ENCODE measurements around the gene MXD3. TPM values are rescaled to one million over a fixed set of nuclear protein-coding genes. Genes with fewer than 3 reads are reported as not detected.

Gene MXD3
- total RNA-seq, 2 experiments from 2014 or later = 45.0 to 51.7 TPM

DNA sequence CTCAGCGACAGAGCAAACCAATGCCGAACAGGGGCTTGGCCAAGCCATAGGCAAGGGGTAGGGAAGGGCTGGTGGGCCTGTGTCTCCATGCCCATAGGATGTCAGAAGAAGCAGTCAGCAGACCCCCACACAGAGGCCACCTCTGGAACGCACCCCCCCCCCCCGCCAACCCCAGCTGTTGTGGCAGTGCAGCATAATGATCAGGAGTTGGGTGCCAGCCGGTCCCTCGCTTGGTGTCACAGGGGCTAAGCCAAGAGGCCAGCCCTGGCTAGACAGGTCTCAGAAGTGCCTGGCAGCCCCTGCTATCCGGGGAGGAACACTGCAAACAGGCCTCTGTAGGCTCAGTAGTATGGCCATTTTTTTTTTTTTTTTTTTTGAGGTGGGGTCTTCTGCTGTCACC is 3.7 kb upstream of the MXD3 start:
- no peak for DNase-seq
- Mint-ChIP-seq H3K9me3 (peaks cover 2% of the 10 kb centered on the region), H3K27me3 (ENCODE audit: low read depth) (peaks cover 3% of the 10 kb centered on the region), H3K4me1 (ENCODE audit: low read depth) (peaks cover 28% of the 10 kb centered on the region), H3K36me3 (ENCODE audit: low read depth) (peaks cover 6% of the 10 kb centered on the region), H3K4me3 (no peak overlapping the region), H3K27ac (no peak overlapping the region)
- intact Hi-C loops (cut with micrococcal nuclease) = loop anchor here (10.0 kb wide), 1 partner anchor 671 kb away; the partner anchor contains the start of gene TSPAN17
- CTCF ChIA-PET = interaction anchor here (0.9 to 5.3 kb wide), 8 partner anchors 20 to 186 kb away, joined by 3 to 42 read pairs (median 4); partner anchors contain the start of gene RGS14

DNA sequence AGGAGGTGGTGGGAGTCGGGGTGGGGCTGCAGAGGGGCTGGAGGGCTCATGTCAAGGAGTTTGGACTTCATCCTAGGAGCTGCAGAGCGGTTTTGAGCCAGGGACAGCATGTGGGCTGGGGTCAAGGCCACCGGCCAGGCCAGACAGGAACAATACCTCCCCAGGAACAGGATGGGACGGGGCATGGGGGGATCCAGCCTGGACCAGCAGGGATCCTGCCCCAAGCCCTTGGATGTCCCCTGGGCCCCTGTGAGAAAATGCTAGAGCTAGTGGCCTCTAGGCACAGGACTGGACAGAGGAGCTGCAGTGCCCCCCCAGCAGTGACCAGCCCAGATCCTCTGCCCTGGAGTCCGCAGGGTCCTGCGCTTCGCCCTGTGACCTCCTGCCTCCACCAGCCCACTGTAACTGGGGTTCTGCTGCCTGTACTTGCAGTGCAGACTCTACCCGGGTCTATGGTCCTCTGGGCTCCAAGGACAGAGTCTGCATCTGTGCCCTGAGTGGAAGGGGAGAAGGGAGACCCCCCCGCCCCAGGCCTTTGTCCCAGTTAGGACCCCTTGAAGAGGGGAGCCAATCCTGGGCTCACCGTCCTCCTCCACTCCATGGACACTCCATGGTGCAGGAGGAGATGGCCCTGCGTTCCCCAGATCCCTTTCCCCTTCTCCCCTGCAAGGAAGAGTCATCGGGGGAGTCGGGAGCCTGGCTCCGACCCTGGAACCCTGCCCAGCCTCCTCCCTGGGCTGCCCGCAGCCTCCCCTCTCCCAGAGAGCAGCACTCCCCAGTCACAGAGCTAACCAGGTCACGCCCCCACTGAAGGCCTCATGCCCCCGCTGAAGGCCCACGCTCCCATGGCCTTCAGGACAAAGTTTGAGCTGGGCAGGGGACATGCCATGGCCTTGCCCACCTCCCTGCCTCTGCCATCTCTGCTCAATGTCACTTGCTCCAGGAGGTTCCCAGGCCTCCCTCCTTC is 3.0 kb upstream of the MXD3 start:
- CTCF ChIA-PET = interaction anchor here (1.1 to 1.5 kb wide), 3 partner anchors 101 to 186 kb away, joined by 3 read pairs; no protein-coding TSS in a partner anchor
- intact Hi-C loops (cut with micrococcal nuclease) = loop anchor here (5.0 to 10.0 kb wide), 2 partner anchors 670 to 777 kb away; partner anchors contain the start of genes RNF44 and TSPAN17
- peaks cover 2% of the 10 kb centered on the region for H3K9me3 Mint-ChIP-seq
- H3K36me3 Mint-ChIP-seq (ENCODE audit: low read depth) = peaks cover 9% of the 10 kb centered on the region
- peaks cover 24% of the 10 kb centered on the region for H3K4me1 Mint-ChIP-seq (ENCODE audit: low read depth)
- no peak for DNase-seq
- H3K27me3 Mint-ChIP-seq (ENCODE audit: low read depth) = peaks cover 3% of the 10 kb centered on the region
- H3K27ac Mint-ChIP-seq = no peak overlapping the region
- no peak overlapping the region for H3K4me3 Mint-ChIP-seq

DNA sequence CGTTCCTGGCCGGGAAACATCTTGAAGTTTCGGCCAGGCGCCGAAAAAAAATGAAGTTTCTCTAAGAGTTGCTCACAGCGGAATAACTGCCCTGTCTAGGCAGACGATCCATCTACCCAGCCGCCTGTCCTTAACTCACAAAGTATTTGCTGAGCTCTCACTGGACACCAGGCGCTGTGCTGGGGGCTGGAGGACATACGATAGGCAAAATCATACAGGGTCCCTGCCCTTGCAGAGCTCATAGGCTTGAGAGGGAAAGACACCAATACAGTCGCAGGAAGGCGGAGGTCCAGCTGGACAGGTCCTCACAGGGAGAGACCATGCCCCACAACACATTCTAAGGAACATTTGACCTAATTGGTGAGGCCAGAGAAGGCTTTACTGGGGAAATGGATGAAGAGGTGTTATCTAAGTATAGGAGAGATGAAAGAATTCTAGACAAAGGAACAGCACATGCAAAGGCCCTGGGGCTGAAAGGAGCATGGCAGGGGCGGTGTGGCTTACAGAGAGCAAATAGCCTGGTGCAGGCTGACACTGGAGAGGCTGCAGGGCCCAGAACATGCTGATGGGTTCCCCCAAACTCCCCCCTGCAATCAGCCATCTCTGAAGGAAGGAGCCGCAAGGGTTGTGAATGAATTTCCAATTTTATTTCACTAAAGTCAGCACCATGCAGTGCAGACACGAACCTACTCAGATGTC is 2.0 kb upstream of the MXD3 start:
- CTCF ChIA-PET = interaction anchor here (0.6 to 2.4 kb wide), 14 partner anchors 57 to 294 kb away, joined by 3 to 21 read pairs (median 4); no protein-coding TSS in a partner anchor
- H3K4me1 Mint-ChIP-seq (ENCODE audit: low read depth) = peaks cover 25% of the 10 kb centered on the region
- no peak for DNase-seq
- no peaks in the 10 kb centered on the region for H3K9me3 Mint-ChIP-seq
- intact Hi-C loops (cut with micrococcal nuclease) = loop anchor here (2.0 to 10.0 kb wide), 5 partner anchors 37 to 776 kb away; partner anchors contain the start of genes LMAN2, RNF44 and TSPAN17
- H3K27ac Mint-ChIP-seq = no peak overlapping the region
- peaks cover 3% of the 10 kb centered on the region for H3K27me3 Mint-ChIP-seq (ENCODE audit: low read depth)
- peaks cover 6% of the 10 kb centered on the region for H3K36me3 Mint-ChIP-seq (ENCODE audit: low read depth)
- peak overlapping the region; percentile 97 for H3K4me3 Mint-ChIP-seq

DNA sequence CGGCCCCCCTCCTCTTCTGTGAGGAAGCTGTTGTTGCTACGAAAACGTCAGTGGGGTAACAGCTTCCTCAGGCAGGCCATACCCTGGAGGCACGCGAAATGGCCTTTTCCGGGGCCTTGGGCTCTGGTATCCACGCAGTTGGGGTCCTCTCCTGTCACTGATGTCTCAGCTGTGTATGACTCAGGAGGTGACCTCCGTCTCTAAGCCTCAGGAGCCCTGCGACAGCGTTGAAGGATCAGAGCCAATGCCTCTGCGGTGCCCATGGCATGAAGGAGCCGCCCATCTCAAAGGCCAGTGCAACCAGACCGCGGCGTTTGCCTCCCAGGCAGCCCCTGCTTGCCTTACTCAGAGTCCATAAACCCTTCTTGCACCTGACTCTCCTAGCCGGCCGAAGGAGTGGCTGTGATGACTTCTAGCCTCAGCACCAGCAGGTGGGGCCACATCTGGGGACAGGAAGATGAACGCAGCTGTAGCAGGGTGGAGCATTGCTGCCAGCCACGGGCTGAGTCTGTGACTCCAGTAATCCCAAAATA is 1.0 kb upstream of the MXD3 start:
- H3K9me3 Mint-ChIP-seq = no peaks in the 10 kb centered on the region
- H3K27me3 Mint-ChIP-seq (ENCODE audit: low read depth) = peaks cover 3% of the 10 kb centered on the region
- CTCF ChIA-PET = interaction anchor here (0.6 to 2.4 kb wide), 16 partner anchors 23 to 293 kb away, joined by 3 to 21 read pairs (median 5); no protein-coding TSS in a partner anchor
- intact Hi-C loops (cut with micrococcal nuclease) = loop anchor here (1.0 to 10.0 kb wide), 9 partner anchors 9 to 775 kb away; partner anchors contain the start of genes GRK6, LMAN2, PDLIM7 and PRELID1
- H3K4me3 Mint-ChIP-seq = peak overlapping the region; percentile 97
- H3K36me3 Mint-ChIP-seq (ENCODE audit: low read depth) = peaks cover 6% of the 10 kb centered on the region
- DNase-seq = peak; percentile 85
- H3K27ac Mint-ChIP-seq = peak overlapping the region; percentile 82
- H3K4me1 Mint-ChIP-seq (ENCODE audit: low read depth) = peaks cover 19% of the 10 kb centered on the region

DNA sequence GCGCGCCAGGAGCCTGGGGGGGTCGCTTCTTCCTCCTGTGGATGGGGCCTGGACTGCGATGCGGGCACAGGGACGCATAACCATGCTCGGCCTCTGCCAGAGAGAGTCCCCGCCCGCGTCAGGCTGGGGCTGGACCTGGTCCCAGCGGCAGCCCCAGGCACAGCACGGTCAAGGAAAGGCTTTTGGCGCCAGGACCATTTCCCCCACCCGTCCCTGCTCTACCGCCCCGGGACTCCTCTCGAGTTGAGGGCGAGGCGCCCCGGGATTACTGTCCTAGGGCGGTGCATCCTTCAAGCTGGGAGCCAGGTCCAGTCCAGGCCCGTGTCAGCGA is 341 bp downstream of the MXD3 start:
- intact Hi-C loops (cut with micrococcal nuclease) = loop anchor here (5.0 to 10.0 kb wide), 2 partner anchors 667 to 774 kb away; partner anchors contain the start of genes RNF44 and TSPAN17
- CTCF ChIA-PET = interaction anchor here (2.2 to 3.2 kb wide), 2 partner anchors 176 to 198 kb away, joined by 7 to 34 read pairs; no protein-coding TSS in a partner anchor
- H3K4me3 Mint-ChIP-seq = peak overlapping the region; percentile 97
- H3K36me3 Mint-ChIP-seq (ENCODE audit: low read depth) = peaks cover 12% of the 10 kb centered on the region
- no peak for DNase-seq
- H3K27me3 Mint-ChIP-seq (ENCODE audit: low read depth) = peaks cover 3% of the 10 kb centered on the region
- no peaks in the 10 kb centered on the region for H3K9me3 Mint-ChIP-seq
- H3K4me1 Mint-ChIP-seq (ENCODE audit: low read depth) = peaks cover 24% of the 10 kb centered on the region
- no peak overlapping the region for H3K27ac Mint-ChIP-seq

DNA sequence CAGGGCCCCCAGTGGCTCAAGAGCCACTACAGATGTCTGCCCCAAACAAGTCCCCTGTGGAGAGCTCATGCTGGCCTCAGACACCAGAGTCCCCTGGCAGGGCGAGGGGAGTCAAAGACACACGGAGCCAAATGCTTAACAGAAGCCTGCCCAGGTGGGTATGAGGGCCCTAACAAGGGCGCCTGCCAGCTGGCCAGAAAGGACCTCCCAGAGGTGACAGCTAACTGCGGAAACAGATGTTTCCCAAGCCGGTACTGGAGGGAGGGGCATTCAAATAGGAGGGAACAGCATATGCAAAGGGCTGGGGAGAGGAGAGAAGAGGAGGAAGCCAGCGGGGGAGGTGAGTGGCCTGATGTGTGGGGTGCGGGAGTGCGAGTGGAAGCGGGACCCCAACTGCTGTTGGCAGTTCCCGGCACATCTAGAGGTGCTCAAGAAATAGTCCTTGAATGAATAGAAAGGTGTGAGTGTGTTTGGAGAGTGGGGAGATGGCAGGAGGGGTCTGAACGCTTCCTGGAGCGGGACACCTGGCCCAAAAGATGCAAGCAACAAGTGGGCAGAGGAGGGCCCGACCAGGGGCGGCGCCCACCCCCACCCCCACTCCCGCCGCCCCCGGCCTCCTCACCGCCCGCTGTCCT is 824 bp downstream of the MXD3 start:
- intact Hi-C loops (cut with micrococcal nuclease) = loop anchor here (5.0 to 10.0 kb wide), 2 partner anchors 666 to 774 kb away; partner anchors contain the start of genes RNF44 and TSPAN17
- H3K27me3 Mint-ChIP-seq (ENCODE audit: low read depth) = peaks cover 3% of the 10 kb centered on the region
- peak overlapping the region; percentile 73 for H3K27ac Mint-ChIP-seq
- CTCF ChIA-PET = interaction anchor here (0.9 to 3.2 kb wide), 23 partner anchors 8 to 205 kb away, joined by 3 to 34 read pairs (median 5); partner anchors contain the start of genes LMAN2, PFN3 and SLC34A1
- DNase-seq = peak; percentile 58
- peaks cover 16% of the 10 kb centered on the region for H3K36me3 Mint-ChIP-seq (ENCODE audit: low read depth)
- H3K4me1 Mint-ChIP-seq (ENCODE audit: low read depth) = peaks cover 28% of the 10 kb centered on the region
- no peaks in the 10 kb centered on the region for H3K9me3 Mint-ChIP-seq
- peak overlapping the region; percentile 97 for H3K4me3 Mint-ChIP-seq

DNA sequence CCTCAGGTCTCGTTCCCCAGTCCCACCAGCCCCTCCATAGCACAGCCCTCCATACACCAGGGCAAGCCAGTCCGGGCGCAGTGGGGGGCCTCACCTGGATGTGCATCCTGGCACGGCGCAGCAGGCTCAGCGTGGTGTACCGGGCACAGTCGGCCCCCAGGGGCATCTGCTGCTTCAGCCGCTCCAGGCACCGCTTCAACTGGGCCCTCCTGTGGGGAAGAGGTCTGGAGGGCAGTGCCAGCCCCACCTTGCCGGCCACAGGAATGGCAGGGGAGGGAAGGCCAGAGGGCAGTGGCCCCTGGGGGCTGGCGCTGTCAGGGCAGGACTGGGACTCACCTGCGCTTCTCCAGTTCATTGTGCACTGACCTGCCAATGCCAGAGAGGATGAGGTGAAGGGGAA is 1.4 kb downstream of the MXD3 start:
- CTCF ChIA-PET = interaction anchor here (0.7 to 3.2 kb wide), 38 partner anchors 9 to 206 kb away, joined by 3 to 34 read pairs (median 4); partner anchors contain the start of genes LMAN2, PFN3 and SLC34A1
- Mint-ChIP-seq H3K27me3 (ENCODE audit: low read depth) (peaks cover 3% of the 10 kb centered on the region), H3K9me3 (no peaks in the 10 kb centered on the region), H3K4me3 (peak overlapping the region; percentile 97), H3K27ac (no peak overlapping the region), H3K4me1 (ENCODE audit: low read depth) (peaks cover 33% of the 10 kb centered on the region), H3K36me3 (ENCODE audit: low read depth) (peaks cover 21% of the 10 kb centered on the region)
- intact Hi-C loops (cut with micrococcal nuclease) = loop anchor here (5.0 to 10.0 kb wide), 2 partner anchors 666 to 773 kb away; partner anchors contain the start of genes RNF44 and TSPAN17
- no peak for DNase-seq

DNA sequence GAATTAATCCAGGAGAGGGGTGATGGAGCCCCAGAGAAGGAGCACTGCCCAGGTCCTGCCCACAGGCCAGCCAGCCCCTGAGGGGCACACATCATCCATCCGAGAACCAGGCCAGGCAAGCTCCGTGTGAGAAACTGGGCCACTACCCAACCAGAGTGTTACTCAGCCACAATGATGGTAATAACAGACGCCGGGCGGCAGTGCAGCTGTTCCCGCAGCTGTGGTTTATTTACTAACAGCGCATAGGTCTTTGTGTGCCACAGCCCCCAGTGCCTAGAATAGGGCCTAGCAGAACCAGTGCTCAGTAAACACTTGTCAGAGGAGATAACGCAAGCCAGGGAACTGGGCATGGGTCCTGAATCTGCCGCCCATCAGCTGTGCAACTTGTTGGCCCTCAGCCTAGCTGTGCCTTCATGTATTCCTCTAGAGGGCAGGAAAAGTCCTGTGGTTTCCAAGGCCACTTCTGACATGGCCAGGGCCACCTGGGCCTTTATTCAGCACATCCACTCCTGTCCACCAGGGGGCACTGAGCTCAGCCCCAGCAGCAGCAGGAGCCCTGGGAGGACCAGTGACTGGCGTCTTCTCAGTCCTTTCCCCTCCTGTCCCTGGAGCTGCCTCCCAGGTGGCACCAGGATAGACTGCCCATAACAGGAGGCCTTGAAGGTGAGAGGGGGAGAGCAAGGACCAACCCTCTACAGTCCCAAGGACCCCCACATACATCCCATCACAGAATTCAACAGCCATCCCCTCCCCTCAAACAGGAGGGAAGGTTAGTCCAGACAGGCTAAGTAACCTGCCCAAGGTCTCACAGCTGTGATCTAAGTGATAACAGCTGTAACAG is 2.1 kb downstream of the MXD3 start:
- CTCF ChIA-PET = interaction anchor here (0.7 to 3.2 kb wide), 43 partner anchors 8 to 207 kb away, joined by 3 to 34 read pairs (median 4); partner anchors contain the start of genes LMAN2, PDLIM7, PFN3 and SLC34A1
- H3K9me3 Mint-ChIP-seq = no peaks in the 10 kb centered on the region
- intact Hi-C loops (cut with micrococcal nuclease) = loop anchor here (5.0 to 10.0 kb wide), 2 partner anchors 665 to 772 kb away; partner anchors contain the start of genes RNF44 and TSPAN17
- peaks cover 3% of the 10 kb centered on the region for H3K27me3 Mint-ChIP-seq (ENCODE audit: low read depth)
- peaks cover 41% of the 10 kb centered on the region for H3K4me1 Mint-ChIP-seq (ENCODE audit: low read depth)
- H3K4me3 Mint-ChIP-seq = peak overlapping the region; percentile 46
- peaks cover 29% of the 10 kb centered on the region for H3K36me3 Mint-ChIP-seq (ENCODE audit: low read depth)
- peak; percentile 80 for DNase-seq
- H3K27ac Mint-ChIP-seq = no peak overlapping the region

DNA sequence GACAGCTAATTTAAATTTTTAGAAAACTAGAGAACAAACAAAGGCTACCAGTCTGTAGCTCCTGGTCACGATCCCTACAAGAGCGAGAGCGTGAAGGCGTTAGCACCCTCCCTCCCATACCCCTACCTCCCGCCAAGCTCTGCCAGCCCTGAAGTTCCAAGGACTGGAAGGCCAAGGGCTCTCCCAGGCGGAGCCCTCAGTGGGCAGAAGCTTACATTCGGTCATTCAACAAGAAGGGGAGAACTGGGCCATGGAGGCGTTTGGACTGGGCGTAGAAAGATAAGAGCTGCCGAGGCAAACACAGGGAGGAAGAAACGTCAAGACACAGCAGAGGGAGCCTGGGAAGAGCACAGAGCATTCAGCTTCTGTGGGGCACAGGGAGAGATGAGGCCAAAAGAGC is 3.0 kb downstream of the MXD3 start:
- H3K36me3 Mint-ChIP-seq (ENCODE audit: low read depth) = peaks cover 35% of the 10 kb centered on the region
- no peak overlapping the region for H3K4me3 Mint-ChIP-seq
- intact Hi-C loops (cut with micrococcal nuclease) = no loop called here
- peaks cover 47% of the 10 kb centered on the region for H3K4me1 Mint-ChIP-seq (ENCODE audit: low read depth)
- no peak for DNase-seq
- H3K27me3 Mint-ChIP-seq (ENCODE audit: low read depth) = peaks cover 3% of the 10 kb centered on the region
- no peaks in the 10 kb centered on the region for H3K9me3 Mint-ChIP-seq
- CTCF ChIA-PET = interaction anchor here (0.5 to 3.2 kb wide), 20 partner anchors 10 to 195 kb away, joined by 3 to 34 read pairs (median 5); partner anchors contain the start of genes PDLIM7 and PFN3
- H3K27ac Mint-ChIP-seq = no peak overlapping the region

DNA sequence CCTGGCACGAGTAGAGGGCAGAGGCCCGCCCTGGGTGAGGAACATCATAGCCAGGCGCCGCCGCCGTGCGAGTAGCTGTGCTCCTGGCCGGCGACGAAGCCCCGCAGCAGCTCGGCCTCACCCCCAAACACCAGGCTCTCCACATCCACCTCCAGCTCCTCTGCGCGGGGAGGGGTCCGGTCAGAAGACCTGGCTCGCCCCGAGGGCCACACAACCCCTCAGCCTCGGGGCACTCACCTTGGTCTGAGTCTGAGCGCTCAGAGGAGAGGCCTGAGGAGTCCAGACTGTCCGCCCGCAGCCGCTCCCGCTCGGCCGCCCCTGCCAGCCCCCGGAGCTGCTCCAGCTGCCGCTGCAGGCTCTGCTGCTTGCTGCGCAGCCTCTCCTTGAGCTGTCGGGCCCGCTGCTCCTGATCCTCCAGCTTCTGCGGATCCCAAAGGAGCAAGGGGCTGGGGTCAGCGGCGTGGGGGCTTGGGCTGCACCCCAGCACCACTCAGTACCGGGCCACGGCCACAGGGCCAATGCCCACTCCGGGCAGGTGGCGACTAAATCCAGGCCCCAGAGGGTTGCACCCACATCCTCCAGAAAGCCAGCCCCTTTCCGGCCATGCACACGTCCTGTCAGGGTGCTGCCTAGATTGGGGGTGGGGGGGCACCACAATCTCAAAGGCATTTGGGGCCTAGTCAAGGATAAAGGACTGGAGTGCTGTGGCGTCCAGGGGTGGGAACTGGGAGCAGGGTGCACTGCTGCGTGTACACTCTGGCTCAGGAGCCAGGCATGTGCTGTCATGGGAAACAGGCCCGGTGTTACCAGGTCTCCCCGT is 3.9 kb downstream of the MXD3 start:
- CTCF ChIA-PET = interaction anchor here (0.6 to 3.2 kb wide), 10 partner anchors 9 to 194 kb away, joined by 3 to 34 read pairs (median 16); no protein-coding TSS in a partner anchor
- Mint-ChIP-seq H3K4me3 (no peak overlapping the region), H3K9me3 (no peaks in the 10 kb centered on the region), H3K36me3 (ENCODE audit: low read depth) (peaks cover 35% of the 10 kb centered on the region), H3K27me3 (ENCODE audit: low read depth) (peaks cover 3% of the 10 kb centered on the region), H3K4me1 (ENCODE audit: low read depth) (peaks cover 46% of the 10 kb centered on the region), H3K27ac (no peak overlapping the region)
- DNase-seq = no peak
- intact Hi-C loops (cut with micrococcal nuclease) = no loop called here
